GM12801 (cell line): ENCODE measurements around the gene ADGRG6.

ENCODE experiments used
- TF ChIP-seq, protein P1 (sequence below): IDR thresholded peaks from one replicate; pipeline ENCODE4 v1.5.1; 2011; ENCODE audit warnings: control low read depth; ENCODE audit not compliant: insufficient read length; ENCODE audit errors: extremely low read depth

The ADGRG6 gene

DNA sequence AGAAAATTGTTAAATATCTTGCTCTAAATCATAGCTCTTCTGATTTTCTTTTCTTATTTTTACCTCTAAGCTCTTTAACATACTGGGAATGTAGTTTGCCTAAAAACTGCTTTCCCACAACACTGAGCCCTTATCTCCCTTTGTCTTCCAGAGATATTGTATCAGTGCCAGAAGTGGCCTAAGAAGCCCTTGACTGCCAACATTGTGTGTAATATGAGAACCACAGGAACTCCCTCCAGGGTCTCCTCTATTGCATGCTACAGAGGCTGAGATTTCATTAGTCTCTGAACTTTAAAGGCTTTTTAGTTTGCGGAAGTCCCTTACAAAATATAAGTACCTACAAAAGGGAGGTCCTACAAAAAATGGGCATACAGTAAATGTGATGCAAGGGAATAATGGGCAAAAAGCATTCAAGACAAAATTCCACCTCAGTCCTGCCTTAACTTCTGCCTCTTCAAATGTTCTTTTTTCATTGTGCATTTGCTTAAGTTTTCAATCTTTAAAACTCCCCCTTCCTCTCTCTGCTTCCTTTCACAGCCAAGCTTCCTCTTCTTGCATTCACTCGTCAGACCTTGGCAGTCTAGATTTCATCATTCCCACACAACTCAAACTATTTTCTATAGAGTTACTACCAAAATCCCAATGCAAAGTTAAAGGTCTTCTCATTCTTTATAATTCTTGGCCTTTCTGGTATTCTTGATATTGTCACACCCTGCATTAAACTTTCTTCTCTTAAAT is 76.5 kb downstream of the ADGRG6 start:
- TF ChIP-seq, protein P1, sequence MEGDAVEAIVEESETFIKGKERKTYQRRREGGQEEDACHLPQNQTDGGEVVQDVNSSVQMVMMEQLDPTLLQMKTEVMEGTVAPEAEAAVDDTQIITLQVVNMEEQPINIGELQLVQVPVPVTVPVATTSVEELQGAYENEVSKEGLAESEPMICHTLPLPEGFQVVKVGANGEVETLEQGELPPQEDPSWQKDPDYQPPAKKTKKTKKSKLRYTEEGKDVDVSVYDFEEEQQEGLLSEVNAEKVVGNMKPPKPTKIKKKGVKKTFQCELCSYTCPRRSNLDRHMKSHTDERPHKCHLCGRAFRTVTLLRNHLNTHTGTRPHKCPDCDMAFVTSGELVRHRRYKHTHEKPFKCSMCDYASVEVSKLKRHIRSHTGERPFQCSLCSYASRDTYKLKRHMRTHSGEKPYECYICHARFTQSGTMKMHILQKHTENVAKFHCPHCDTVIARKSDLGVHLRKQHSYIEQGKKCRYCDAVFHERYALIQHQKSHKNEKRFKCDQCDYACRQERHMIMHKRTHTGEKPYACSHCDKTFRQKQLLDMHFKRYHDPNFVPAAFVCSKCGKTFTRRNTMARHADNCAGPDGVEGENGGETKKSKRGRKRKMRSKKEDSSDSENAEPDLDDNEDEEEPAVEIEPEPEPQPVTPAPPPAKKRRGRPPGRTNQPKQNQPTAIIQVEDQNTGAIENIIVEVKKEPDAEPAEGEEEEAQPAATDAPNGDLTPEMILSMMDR = no peak

DNA sequence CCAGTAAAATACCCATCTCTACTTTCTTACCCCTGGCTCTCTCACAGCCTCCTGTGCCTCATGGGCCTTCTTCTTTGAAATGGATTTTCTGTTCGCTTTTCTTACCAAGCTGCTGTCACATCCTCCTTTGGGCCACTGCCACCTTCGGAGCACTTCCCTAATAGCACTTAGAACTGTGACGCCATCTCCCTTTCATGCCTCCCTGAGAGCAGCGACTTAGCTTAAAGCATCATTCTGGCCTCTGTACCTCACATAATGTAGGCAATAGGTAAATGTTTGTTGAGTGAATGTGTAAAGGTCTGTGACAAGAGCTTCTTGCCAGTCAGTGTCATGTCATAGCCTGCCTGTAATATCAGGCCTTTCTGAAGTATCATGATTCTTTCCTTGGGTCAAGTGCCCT is 78.8 kb downstream of the ADGRG6 start:
- TF ChIP-seq, protein P1 = no peak

DNA sequence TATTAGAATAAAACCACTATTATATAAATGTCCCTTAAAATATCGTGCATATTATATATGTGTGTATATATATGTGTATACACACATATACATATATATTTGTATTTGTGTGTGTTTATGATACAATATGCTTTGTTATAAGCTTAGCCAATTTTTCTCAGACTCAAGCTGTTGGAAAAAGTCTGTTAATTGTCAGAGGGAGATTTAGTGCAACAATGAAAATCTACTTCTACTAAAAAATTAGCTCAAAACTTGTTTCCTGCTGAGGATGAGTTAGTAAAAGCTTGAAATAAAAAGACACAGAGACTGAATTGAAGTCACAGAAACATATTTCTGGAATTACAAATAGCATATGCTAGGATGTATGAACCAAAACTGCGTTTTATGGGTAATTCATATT is 79.4 kb downstream of the ADGRG6 start:
- TF ChIP-seq, protein P1 = no peak

DNA sequence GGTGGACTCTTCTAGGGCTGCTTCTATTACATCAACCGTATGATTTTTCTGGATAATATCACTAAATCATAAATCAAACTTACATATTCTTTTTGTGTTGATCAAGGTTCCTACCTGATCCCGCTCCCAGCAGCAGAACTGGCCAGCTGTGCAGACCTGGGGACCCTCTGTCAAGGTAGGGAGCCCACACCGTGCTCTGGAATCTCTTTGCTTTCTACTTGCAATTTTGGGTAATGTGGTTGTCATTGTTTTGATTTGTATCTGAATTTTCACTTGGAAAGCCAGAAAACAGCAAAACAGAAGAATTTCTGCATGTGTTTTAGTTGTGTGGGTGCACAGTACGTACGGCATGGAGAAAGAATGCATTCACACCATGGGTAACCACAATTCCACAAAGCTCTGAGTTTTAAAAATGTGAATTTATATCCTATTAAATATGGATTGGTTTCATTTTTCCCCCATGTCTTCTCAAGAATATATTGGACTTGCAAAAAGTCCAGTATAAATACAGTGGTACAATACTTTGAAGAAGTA is 80.1 kb downstream of the ADGRG6 start:
- TF ChIP-seq, protein P1 = no peak

DNA sequence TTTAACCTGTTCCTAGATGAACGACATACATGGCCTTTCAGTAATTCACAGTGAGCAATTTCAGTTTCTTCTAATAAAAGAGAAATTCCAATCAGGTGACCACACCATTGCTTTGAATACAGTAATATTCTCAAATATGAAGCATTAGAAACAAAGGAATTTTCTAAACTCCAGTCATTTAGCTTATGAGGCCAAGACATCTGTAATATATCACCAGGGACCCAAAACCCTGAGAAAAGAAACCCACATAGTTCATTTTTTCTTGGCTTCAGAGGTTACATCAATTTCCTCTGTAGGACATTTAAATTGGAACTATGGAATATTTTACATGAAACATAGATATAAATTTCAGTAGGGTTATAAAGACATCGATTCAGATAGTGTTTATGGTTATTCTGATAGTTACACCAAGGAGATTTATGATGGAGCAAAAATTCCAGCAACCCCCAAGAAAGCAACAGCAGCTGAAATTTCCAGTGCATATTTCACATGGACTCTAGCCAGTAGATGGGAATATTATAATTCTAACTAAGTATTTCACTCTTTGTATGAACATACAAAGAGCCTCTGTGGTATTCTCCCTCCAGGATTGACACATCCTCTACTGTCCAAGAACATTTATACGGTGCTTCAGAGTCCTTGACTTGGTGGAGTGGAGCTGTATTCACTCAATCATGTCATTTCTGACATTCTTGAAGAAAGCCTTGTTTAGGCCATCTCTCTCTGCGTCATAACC is 82.9 kb downstream of the ADGRG6 start:
- TF ChIP-seq, protein P1 = no peak

DNA sequence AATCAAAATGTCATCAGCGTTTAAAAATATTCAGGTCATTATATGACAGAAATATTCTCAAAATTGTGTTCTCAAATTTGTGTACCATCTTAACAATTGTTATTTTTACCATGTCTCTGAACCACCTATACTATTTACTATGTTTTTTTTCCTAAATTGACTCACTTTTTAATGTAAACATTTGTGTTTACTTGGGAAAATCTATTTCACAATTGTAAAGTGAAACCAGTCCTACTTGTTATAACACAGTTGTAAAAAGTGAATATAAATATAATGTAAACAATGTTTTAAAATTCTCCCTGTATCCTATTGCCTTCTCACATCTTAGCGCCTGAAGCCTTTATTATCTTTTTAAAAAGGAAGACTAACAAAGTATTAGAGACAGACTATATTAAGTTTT is 83.5 kb downstream of the ADGRG6 start:
- TF ChIP-seq, protein P1 = no peak

DNA sequence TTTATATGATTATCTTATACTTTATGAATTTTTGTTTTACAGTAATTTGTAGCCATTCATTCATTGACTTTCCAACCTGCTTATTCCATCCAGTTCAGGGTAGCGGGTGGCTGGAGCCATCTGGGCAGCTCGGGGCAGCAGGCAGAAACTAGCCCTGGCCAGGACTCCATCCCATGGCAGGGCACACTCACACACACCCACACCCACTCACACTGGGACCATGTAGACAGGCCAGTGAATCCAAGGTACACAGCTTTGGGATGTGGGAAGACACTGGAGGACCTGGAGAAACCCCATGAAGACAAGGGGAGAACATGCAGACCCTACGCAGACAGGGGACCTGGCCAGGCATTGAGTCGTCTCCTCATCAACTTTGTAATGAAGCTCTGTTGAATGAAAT is 84.8 kb downstream of the ADGRG6 start:
- TF ChIP-seq, protein P1 = no peak
